ENCODE measurements around the gene BEAN1.

DNA sequence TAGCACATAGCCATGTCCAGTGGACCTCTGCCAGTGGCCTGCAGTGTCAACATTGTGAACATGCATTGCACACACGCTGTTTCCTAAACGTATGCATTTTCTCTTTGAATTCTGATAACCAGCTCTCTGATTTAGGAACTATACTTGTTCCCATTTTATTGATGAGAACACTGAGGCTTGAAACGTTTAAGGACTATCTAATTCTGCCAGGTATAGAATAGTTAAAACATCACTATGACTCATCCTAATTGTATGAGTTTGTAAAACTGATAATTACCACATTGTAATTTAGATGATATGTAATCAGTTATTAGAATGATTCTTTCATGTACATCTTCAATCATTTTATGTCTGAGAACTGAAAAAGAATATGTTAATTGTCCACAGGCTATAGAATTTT is 3.1 kb downstream of the BEAN1 start:
- TF ChIP-seq, protein P1, sequence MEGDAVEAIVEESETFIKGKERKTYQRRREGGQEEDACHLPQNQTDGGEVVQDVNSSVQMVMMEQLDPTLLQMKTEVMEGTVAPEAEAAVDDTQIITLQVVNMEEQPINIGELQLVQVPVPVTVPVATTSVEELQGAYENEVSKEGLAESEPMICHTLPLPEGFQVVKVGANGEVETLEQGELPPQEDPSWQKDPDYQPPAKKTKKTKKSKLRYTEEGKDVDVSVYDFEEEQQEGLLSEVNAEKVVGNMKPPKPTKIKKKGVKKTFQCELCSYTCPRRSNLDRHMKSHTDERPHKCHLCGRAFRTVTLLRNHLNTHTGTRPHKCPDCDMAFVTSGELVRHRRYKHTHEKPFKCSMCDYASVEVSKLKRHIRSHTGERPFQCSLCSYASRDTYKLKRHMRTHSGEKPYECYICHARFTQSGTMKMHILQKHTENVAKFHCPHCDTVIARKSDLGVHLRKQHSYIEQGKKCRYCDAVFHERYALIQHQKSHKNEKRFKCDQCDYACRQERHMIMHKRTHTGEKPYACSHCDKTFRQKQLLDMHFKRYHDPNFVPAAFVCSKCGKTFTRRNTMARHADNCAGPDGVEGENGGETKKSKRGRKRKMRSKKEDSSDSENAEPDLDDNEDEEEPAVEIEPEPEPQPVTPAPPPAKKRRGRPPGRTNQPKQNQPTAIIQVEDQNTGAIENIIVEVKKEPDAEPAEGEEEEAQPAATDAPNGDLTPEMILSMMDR (IDR thresholded peaks at IDR 0.05), result no peak
- no peak for TF ChIP-seq POLR2A (IDR thresholded peaks at IDR 0.05)

All from Peyer's patch (tissue), 4 donors.